GM10847 (cell line): ENCODE data around the gene LMCD1.

Source experiments
- POLR2A ChIP-seq: IDR thresholded peaks from 2 replicates; pipeline ENCODE4 v1.6.1; 2011; ENCODE audit not compliant: insufficient read length; ENCODE audit errors: extremely low read depth

The LMCD1 gene

DNA sequence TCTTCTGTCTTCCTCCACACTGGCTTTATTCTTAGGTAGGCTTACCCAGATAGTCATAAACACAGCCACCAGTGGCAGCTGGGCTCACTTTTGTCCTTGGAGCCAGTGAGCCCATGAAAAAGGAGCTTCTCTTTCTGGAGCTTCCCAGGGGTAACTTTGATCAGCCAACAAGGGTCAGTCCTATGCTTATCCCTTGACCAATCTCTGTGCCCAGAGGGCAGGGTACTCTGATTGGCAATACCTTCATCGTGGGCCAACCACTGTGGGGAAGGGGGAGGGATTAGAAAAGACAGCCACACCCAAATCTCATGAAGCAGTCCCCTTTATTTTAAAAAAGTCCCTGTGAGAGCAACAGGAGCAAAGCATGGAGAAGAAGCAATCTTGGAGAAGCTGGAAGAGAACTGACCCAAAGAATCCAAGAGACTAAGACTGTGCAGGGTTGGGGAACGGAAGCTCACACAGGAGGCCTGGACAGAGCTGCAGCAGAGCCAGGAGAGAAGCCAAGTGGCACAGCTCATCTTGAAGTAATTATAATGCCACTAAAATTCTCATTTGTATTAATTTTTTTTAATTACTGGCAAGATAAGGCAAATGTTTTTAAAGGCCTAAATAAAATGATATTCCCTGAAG lies 72.5 kb downstream of the LMCD1 start:
- TF ChIP-seq POLR2A: no peak

DNA sequence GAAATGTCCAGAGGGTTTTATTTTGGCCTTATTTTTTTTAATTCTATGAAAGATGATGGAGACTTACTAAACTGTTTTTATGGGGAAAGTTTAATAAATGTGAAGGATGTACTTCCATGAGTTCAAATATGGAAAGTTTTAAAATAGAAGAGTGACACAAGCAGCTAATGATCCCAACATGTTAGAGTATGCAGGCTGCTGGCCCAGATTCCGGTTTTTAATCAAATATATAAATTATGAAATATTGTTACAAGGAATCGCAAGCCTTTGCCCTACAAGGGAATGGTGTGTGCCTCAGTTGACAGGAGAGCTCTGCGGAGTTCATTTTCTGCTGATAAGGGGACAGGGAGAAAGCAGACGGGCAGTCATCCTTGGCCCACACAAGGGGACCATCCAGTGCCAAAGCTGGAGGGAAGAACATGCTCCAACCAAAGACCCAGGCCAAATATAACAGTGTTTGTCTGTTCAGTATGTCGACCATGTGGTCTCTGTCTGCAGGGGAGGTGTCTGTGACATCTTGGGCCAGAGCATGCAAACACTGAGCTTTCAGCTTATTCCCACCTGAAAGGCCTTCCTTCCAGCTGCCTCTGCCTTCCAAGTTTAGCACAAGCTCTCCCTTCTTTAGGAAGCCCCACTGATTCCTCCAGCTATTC lies 73.2 kb downstream of the LMCD1 start:
- TF ChIP-seq POLR2A: no peak

DNA sequence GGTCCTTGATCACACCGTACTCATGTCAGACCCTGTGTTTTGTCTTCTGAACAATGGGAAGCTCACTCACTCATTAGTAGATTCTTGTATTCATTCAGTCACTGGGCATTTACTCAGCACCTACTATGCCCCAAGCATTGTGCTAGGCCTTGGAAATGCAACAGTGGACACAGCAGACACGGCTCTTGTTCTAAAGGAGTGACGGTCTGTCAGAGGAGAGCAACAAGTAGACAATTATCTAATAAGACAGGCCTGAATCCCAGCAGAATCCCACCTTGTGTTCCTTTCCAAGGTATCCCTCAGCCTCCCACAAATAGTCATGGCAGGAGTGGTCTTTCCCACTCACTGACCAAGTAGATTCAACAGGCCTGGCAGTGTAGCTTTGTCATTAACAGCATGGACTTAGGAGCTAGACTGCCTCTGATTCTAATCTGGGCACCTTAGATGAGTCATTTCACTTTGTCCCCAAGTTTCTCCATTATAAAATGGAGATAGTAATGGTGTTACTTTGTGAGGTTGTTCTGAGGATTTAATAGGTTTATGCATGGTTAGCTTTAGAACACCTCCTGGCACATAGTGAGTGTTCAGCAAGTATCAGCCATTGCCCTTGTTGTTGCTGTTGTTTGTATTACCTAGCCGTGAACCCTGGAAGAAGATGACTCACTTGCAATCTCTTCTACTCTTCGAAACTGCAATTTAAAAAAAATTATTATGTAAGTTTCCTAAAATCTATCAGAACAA lies 73.9 kb downstream of the LMCD1 start:
- TF ChIP-seq POLR2A: no peak

DNA sequence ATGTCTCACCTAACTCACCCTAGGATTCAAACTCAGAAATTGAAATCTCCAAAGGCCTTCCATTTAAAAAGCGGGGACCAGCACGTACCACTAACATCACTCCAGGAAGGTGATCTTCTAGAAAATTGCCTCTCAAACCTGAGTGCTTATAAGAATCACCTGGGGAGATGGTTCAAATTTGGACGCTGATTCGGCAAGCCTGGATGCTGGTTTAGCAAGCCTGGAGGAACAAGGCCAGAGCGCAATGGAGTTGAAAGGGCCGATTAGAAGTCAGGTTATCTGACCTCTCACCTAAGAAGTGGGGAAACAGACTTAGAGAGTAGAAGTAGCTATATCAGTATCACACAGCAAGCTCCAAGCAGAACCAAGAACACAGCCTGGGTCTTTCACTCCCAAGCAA lies 74.8 kb downstream of the LMCD1 start:
- no peak for TF ChIP-seq POLR2A

DNA sequence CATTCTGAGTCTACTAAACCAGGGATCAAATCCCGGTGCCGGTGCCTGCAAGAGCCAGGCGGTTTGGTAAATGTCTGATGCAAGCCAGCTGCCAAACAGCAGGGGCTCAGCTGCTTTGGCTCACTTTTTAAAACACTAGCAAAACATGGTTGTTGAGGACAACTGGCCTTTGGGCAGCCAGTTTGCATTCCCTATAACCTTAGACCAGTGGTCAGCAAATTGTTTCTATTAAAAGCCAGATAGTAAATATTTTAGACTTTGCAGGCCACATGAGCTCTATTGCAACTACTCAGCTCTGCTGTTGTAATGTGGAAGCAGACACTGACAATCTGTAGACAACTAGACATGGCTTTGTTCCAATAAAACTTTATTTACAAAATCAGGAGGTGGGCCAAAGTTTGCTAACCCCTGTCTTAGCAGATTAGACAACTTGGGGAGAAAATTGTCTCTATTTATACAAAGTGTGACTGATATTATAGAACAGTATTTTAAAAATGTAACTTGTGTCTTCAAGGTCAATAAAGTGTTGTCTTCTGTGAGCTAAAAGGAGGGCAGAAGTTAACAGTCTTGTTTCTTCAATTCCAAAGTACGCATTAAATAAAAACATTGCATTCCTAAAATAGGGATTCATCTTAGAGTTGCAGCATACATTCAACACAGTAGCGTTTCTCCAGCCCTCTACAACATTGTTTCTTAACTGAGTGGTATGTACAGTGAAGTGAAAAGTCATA lies 75.4 kb downstream of the LMCD1 start:
- TF ChIP-seq POLR2A: no peak

DNA sequence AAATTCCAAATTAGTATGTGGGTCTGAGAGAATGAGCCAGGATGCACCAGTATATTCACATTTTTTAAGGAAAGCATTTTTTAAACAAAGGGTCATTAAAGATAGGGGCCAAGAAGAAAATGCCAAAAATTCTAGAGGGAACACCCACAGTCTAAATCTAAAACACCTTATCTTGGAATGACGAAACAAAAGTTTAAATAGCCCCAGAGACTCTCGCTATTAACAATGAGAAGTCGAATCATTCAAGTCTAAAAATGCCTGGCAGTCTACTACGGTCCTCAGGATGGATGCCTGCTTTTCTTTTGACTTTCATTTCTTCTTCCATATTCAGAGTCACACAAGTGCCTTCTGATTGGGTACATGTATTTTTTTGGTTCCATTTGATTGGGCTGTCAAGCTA lies 76.7 kb downstream of the LMCD1 start:
- no peak for TF ChIP-seq POLR2A

DNA sequence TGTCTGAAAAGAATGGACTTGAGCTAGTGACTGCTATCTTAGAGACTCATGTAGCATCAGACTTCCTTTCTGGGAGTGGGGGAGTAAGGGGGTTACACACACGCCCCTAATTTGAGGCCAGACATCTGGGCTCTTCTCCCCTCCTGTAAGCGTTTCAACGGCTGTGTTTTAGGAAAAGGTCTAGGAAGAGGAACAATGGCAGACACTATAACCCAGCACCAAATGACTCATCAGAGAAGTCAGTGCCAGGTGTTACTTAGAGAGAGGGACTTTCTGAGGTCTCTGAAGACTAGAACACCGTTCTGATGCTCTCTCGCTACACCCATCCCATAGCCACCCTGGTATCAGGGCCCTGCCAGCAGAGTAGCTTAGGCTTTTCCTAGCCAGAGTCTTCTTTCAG lies 77.5 kb downstream of the LMCD1 start:
- no peak for TF ChIP-seq POLR2A

DNA sequence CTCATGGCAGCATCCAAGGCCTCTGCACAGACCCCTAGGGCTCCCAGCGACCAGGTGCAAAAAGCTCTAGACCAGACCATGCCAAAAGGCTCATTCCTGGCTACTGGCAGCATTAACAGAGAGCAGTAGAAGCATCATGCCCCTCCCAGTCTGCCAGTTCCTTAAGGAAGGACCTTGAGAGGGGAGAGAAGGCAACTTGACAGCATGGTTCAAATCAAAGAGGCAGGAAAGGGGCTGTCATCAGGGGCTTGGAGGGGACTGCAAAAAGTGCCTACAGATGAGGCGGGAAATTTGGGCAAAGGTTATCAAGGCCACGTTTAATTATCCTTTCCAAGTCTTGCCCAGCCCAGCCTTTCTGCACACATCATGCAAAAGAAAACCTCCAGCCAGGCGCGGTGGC lies 78.3 kb downstream of the LMCD1 start:
- no peak for TF ChIP-seq POLR2A

DNA sequence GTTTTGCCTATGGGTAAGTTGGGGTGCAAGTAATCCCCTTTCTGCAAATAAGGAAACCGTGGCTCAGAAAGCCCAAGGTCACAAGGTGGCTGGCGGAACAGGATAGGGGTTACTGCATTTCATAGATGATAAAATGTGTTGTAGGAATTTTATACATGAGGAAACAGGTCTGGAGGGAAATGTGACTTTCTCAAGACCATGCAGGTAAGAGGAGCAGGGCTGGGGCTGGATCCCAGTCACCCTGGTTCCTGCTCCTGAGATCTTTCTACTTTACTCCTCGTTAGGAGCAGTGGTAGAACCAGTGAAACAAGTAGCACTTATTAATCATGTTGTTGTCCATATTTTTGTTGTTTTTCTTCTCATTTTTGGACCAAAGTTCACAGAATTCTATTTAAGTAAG lies 79.8 kb downstream of the LMCD1 start:
- TF ChIP-seq POLR2A: no peak

DNA sequence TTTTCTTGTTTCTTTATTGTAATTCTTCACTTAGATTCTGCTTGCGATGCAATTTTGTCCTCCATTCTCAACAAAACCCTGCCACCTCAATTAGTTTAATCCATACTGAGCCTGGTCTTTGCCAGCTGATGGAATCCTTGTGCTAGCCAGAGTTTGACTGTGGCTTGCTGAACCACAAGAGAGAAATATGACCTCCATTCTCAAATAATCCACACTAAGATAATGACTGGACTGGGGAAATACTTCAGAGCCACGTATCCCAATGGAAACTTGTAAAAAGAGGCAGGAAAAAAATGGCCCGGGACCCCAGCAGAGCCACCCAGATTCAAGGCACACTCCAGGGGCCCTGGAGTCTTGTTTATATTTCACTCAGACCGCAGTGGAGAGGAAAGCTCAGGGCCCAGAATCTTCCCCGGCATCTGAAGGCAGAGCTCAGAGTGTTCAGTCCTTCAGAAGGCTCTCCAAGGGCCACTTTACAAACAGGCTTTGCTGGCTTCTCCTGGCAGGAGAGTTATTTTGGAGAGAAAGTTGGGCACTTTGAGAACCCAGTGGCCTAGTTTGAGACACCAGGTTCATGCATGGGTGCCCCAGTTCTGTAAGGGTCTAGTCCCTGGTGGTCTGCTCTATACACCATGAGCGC lies 80.3 kb downstream of the LMCD1 start:
- TF ChIP-seq POLR2A: no peak

DNA sequence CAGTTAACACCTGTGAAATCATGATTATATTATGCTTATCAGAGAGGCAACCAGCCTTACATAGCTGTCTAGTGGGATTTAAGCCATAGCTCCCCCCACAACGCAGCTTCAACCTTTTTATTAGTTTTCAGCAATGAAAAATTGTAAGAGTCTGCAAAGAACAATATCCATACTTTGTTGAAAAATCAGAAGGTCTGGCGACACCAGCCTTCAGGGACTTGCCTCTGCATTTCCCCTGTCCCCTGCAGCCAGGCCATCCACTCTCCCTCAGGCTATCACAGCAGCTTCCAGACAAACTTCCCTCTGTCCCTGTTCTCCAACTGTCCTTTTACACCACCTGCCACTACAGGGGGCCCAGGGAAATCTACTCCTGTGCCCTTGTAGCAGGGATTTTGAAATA lies 83.0 kb downstream of the LMCD1 start:
- no peak for TF ChIP-seq POLR2A

DNA sequence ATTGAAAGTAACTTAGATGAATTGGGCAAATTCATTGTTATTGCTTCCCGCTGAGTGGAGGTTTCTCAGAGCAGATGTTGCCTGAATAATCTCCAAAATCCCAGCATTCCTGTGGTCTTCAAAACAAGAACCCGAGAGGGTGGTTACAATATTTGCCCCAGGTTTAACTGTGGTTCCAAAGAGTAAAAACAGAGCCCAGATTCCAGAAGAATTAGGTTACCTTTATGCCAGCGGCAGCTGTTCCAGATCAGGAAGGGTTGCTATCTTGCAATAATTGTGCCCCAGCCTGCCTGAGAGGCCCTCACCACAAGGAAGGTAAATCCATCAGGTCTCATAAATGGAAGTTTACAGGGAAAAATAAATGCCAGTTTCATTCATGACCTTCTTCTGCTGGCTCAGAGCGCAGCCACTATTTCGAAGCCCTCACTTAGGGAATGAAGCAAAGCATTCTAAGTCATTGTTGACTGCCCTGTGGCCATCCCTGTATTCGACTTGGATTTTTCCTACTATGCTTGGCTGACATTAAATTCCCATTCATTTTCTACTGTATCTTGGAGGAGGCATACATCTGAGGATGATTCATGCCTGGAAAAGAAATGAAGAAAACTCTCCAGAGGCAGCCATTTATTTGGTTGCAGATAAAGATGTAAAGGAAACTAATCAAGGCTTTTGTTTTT lies 88.4 kb downstream of the LMCD1 start:
- no peak for TF ChIP-seq POLR2A

DNA sequence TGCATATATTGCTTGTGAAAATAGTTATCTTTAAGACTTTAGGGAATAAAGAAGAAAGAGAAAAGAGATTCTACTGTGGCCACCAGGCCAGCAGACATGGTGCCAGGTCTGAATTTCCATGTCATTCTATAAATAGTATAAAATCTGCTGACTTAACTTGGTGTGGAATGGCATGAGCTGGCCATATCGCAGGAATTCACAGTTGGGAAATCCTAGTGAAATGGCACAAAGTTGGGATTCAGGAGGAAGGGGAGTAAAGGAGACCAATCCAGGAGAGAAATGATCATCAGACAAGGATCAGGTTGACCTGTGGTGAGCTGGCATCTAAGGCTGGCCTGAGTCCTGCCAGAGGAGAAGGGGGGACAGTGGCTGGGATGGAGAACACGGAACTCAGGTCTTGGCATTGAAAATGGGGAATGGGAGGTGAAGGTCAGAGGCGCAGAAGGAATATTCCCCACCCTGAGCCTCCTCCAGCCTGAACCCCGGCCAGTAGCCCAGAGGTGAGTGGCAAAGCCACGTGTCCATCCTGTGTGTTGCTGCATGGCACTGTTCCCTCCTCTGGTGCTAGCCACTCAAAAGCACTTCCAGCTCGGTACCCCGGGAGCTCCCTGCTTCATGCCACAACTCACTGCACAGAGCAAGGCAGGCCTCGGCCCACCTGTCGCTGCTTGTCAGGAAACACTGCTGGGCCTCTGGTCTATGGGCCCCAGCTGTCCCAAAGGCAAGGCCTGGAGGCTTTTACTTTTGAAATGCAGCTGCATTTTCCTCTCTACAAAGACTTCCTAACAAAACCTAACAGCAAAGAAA lies 91.6 kb downstream of the LMCD1 start:
- no peak for TF ChIP-seq POLR2A

DNA sequence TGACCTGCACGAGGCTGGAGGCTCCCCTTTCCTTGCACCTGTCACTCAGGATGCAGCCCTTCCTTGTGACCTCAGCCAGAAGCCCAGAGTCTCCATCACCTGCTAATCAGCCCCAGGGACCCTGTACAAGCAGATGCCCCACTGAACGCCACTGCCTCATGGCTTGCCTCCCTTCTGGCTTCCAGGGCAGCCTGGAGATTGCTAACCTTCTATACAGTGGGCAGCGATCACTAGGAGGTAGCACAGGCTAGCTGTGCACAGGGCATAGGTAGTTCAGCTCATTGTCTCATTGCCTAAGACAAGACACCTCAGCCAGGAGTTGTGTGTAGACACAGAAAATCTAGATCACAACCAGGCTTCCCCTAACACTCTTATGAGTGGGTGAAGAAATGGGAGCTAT lies 93.6 kb downstream of the LMCD1 start:
- no peak for TF ChIP-seq POLR2A
